GM21825 (cell line): ENCODE measurements around the gene MYO18B.
"Not testable (repeated sequence)": the region's sequence is repeated elsewhere in the genome, so short reads cannot be mapped to it uniquely, and the experiment has no call there.

ENCODE experiments used
- ATAC-seq: cut with Tn5 transposase; IDR thresholded peaks from one replicate; pipeline ENCODE4 v1.9.1; 2021; ENCODE audit warnings: mild to moderate bottlenecking, moderate library complexity; ENCODE audit not compliant: unreplicated experiment

MYO18B gene, protein sequence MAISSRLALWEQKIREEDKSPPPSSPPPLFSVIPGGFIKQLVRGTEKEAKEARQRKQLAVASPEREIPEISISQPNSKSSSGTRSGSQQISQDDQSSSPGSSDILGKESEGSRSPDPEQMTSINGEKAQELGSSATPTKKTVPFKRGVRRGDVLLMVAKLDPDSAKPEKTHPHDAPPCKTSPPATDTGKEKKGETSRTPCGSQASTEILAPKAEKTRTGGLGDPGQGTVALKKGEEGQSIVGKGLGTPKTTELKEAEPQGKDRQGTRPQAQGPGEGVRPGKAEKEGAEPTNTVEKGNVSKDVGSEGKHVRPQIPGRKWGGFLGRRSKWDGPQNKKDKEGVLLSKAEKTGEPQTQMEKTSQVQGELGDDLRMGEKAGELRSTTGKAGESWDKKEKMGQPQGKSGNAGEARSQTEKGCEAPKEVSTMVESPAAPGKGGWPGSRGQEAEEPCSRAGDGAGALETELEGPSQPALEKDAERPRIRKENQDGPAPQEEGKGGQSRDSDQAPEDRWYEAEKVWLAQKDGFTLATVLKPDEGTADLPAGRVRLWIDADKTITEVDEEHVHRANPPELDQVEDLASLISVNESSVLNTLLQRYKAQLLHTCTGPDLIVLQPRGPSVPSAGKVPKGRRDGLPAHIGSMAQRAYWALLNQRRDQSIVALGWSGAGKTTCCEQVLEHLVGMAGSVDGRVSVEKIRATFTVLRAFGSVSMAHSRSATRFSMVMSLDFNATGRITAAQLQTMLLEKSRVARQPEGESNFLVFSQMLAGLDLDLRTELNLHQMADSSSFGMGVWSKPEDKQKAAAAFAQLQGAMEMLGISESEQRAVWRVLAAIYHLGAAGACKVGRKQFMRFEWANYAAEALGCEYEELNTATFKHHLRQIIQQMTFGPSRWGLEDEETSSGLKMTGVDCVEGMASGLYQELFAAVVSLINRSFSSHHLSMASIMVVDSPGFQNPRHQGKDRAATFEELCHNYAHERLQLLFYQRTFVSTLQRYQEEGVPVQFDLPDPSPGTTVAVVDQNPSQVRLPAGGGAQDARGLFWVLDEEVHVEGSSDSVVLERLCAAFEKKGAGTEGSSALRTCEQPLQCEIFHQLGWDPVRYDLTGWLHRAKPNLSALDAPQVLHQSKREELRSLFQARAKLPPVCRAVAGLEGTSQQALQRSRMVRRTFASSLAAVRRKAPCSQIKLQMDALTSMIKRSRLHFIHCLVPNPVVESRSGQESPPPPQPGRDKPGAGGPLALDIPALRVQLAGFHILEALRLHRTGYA (N-terminal part only)

DNA sequence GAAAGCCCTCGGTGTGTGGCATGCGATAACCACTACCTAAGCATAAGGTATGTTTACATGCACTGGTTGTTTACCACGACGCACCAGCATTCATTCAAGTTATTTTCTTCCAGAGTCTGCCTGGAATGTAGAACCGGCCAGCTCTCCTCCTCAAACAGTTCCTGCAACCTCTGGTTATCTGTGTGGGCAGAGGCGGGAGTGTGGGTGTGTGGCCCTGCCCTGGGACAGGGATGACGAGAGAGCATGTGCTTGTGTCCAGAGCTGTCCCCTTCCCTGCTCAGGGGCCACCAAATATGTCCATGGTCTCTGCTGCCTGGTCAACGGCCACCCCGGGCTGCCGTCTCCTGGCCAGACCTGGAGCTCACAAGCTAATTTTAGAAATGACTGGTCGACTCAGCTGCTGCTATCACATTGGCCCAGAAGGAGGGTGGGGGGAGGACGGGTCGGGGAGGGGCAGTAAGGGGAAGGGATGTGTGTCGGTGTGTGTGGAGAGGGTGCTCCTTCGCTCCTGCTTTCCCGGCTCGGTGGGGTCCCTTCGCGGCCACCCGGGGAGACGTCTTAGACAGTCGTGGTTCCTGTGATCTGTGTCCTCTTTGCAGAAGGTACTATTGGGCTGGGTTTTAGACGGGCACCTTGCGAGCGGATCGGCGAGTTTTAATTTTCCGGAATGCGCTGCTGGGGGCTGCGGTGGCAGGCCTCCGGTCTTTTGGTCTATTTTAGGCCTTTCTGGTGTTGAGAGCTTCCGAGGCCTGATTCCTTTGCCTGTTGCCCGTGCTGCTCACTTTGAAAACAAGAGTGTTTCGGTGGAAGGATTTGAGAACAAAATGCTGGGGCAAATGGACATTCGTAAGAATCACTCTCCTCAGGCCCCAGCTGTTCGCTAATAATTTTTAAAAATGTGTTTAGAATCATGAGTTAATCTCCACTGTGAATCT, at the start of gene MYO18B:
Gene MYO18B (plus strand): TSS at position 497 of the 935 bp plus-strand sequence. CDS start 18,905 bp downstream, outside the sequence.
- ATAC-seq: no peak

DNA sequence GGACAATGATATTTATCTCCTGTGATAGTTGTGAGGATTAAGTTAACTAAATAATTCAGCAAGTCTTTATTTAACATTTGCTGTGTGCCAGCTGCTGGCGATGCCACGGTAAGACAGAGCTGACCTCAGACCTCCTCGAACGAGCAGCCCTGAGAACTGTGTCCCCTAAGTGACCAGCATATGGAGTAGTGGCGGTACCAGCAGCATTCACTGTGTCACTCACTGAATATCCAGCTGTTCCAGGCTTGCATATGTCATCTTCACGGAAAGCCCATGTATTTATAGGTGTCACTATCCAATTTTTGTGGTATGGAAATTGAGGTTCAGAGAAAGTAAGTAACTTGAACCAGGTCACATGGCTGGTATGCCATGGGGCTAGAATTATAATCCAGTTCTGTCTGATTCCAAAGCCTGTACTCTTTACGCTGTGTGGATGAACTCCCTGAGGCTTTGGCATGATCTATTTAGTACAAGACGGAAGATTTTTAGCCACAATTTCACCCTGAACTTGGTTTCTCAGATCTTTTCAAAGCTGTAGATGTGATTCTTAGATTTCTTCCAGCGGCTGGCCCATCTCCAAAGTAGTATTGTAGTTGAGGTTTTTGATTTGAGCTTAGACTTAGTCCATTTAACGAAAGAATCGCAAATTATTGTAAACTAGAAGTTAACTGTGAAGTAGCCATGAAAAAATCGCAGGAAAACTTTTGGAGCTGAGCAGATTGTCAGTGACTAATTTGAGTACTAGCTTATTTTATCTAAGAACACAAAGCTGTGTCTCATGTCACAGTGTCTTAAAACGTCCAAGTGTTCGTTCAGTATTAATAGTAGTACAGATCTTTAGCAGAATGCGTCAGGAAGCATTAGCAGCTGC, 49.4 kb upstream of the MYO18B start:
- no peak for ATAC-seq

DNA sequence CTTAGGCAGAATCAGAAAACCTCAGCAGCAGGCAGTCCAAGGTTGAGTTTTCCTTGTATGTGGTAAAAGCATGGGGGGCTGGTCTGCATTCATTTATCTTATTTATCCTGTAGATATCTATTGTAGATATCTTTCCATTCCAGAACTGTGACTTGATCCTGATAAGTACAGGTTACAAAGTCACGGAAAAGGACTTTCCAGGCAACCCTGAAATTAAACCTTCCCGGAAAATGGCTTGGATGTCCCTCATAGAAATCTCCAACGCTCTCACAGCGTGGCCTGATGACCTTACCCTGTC, 48.8 kb upstream of the MYO18B start:
- no peak for ATAC-seq

DNA sequence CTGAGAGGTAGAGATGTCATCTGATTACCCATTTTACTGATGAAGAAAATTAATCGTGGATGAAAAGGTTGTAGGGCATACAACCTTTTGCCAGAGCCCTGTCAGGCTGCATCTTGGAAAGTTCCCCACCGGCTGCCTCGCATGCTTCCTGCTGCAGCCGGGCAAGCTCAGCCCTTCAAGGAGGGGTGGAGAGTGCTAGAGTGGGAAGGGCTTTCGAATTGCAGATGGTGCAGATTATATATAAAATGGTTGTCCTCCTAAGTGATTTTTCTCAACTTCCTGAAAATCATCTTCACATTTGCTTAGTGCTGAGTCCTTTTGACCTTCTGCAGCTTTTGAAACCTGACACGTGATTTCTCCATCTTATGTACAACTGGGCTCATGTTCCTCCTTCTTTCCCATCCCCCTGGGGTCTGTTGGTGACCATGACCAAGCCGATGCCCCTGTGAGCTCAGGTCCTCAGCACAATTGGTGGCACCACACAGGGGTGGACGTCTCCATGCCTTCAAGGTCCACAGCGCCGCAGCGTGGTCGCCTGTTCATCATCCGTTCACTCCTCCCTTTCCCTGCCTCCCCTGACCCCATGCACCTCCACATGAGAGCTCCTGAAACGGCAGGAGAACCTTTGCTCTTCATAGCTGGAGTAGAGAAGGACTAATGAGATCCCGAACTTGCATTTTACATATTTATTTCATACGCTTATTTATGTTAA, 47.6 kb upstream of the MYO18B start:
- no peak for ATAC-seq

DNA sequence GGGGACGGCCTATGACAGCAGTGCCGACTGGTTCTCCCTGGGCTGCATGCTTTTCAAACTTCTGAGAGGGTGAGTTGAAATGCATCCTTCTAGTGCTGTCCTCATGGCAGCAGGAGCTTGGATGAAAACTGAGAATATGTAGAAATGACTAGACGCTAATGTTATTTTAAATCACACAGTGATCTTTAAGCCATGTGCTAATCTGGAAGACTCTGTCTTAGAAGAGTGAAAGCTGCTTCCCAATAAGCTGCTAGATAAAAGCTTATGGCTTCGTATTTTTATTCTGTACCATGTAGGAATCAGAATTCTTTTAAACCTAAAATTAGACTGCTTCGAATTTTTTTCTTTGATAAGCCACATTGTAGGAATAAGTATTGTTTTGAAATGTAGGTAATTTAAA, 46.8 kb upstream of the MYO18B start:
- no peak for ATAC-seq

DNA sequence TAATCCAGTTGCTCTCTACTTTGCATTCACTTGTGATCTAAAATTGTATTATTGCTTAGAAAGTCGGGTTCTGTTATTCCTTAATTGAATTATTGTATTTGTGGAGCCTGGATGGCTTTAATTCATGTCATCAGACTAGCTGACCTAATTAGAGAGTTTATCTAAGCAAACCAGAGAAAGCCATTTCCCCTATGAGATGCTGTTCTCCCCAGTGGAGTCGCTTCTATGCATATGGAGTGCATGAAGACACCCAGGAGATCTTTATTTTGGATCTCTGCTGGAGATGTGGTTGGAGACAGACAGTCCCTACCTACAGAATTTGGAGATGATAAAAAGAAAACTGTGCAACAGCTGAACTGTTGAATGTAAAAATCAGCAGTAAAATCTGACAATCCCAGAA, 45.2 kb upstream of the MYO18B start:
- ATAC-seq: no peak

DNA sequence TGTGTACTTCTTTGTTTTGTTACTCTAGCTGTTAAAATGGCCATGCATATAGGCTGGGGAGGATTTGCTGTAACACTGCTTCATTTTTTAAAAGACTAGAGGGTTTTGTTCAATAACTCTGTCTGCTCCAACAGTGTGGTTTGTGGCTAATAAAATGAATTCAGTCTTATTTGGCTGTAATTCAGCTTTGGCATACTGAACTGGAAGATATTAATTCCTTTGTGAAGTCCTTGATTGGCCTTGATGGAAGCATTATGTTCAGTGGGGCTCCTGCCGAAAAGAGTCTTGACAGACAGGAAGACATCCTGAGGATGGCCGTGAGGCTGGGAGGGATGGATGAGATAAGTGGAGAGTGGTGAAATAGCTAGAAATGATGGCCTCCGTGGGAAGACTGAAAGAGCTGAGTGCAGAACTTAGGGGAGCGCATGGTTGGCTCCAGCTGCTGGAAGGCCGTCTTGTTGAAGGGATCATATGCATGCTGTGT, 44.8 kb upstream of the MYO18B start:
- no peak for ATAC-seq

DNA sequence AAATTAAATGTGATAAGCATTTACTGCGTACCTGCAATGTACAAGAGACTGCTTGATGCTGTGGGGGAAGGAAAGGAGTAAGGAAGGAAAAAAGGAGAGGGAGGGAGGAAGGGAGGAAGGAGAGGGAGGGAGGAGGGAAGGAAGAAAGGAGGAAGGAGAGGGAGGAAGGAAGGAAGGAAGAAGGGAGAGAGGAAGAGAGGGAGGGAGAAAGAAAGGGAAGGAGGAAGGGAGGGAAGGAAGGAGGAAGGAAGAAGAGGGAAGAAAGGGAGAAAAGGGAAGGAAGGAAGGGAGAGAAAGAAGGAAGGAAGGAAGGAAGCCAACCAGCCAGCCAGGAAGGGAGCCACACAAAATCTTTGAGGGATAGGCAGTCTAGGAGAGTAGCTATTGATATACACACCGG, 44.0 kb upstream of the MYO18B start:
- no peak for ATAC-seq

DNA sequence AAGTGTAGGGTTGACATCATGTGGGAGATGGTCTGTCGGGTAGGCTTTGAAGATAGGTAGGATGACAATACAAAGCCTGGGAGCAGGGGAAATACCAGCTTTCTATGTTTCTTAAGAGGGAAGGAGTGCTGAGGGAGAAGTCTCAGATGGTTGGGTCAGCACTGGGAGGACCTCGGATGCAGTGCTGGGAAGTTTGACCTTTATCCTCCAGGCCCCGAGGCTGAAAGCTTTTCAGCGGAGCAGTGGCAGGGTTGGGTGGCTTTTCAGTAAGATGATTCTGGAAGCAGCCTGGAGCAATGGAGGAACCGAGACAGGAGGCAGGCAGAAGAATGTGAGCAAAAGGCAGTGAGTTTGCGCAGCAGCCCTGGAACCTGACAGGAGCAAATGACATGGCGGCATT, 43.5 kb upstream of the MYO18B start:
- ATAC-seq: no peak

DNA sequence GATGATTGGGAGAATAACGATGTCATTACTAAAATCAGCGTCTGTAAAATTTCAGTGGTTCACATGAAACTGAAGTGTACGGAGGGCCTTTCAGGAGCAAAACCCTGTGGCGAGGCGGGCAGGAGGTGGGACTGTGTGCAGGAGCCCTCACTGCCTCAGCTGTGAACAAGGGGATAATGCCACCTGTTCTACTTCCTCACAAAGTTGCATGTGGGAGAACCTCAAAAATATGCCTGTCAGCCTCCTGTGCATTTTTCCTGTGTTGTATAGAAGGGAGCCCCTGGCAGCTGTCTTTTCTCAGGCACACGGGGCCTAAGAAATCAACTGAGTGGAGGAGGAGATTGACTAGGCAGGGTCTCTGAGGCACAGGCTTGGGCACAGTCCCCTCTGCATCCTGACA, 43.0 kb upstream of the MYO18B start:
- ATAC-seq: no peak

DNA sequence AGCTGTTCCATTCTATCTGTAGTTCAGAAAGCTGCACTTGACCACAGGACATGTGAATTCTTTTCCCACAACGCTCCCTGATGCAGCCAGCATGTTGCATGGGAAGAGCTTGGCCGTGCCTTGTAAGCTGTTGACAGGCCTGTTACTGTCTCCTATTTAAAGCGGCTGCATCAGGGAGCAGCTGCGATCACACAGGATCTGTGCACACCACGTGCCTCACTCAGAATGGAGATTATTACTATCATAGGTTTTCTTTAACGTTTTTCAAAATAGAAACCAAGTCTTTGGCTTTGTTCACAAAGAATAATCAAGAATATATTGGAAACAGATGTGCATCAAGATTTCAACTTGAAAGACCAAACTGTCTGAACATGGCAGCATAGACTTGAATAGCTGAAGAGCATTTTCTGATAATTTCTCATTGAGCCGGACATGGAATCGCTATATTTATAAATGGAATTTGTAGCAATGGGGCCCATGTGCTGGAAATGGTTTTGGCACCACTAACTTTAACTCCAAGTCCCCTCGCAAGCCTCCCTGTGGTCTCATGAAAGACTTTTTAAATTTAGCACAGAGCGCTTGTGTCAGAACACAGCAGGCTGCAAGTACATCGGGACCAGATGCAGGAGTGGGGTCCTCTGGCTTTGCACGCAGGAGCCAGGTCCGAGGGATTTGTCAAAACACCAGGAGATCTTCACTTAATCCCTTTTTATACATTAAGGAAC, 40.8 kb upstream of the MYO18B start:
- no peak for ATAC-seq

DNA sequence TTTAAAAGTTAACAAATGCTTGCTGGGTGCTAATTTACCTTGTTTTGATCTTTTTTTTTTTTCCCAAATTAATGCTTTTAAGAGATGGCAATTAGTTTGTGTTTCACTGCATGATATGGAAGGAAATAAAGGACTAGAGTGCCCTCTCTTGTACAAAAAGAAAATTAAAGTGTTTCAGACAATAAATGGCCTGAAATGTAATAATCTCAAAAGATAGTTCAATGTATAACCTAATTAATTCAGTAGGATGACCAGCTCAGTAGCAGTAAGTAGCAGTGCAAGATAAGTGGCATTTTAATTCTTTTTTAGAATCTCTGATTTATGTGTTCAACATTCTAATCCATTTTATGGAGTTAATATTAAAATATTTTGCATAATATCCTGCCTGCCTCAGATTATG, 39.9 kb upstream of the MYO18B start:
- ATAC-seq: no peak

DNA sequence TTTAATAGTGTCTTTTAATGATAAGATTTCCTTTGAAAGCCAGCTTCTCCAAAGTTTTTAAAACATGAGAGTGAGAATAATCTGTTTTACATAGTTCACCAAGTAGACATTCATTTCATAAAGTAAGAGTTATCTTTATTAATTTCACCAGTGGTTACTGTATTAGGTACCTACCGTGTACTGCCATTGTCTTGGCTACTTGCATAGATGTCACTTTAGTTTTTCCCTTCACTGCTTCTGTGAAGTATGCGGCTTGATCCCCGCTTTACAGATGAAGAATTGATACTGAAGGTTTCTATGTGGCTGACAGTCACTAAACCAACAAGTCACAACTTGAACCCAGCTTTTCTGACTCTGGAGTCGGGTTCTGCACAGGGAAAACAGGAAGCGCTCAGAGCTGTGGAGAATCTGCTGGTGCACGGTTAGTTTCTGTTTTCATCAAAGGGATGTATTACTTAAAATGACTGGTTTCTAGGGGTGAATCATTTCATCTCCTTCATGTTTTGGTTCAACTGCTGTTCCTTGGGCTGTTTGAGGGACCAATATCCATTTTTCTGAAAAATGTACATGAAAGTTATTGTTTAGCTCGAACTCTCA, 39.3 kb upstream of the MYO18B start:
- ATAC-seq: no peak

DNA sequence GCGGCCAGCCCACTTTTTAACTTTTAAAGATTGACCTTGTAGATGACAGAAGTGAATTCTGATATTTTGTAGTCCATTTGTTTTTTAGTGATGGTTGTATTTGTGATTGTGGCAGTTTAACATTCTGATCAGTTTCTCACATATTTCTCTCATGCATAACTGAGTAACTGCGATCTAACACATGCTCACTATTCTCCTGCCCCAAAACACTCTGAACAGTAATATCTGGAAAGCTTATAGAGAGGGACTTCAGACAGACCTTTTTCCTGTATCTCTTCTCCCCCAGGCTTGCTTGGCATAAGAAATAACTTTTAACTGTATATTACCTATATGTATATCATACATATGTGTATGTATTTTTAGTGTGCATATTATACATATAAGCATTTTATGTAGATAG, 37.3 kb upstream of the MYO18B start:
- no peak for ATAC-seq

DNA sequence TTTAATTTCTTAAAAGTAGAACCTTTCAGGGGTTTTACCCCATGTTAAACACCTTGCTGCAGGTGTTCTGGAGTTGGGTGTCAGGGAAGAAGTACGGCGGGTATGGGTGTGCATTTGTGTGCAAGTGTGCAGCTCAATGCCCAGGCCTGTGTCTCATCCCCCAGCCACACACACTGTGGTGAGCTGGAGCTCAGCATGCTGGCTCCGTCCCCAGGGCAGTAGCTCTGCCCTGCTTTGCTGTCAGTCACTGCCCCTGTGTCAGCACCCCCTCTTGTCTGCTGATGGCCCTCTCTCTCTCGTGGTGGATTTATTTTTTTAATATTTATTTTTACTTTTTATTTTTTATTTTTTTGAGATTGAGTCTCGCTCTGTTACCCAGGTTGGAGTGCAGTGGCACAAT, 35.8 kb upstream of the MYO18B start:
- no peak for ATAC-seq

DNA sequence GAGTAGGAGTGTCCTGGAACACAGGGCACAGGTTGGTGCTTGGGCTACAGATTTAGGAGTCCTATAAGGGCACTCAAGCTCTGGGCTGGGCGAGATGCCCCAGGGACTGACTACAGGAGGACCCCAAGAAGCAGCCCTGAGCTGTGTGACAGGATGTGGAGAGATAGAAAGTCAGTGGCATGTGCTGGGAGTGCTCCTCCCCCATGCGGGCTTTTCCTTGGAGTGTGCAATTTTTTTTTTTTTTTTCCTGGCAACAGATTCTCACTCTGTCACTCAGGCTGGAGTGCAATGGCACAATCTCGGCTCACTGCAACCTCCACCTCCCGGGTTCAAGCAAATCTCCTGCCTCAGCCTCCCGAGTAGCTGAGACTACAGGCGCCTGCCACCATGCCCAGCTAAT, 33.6 kb upstream of the MYO18B start:
- not testable (repeated sequence) for ATAC-seq

DNA sequence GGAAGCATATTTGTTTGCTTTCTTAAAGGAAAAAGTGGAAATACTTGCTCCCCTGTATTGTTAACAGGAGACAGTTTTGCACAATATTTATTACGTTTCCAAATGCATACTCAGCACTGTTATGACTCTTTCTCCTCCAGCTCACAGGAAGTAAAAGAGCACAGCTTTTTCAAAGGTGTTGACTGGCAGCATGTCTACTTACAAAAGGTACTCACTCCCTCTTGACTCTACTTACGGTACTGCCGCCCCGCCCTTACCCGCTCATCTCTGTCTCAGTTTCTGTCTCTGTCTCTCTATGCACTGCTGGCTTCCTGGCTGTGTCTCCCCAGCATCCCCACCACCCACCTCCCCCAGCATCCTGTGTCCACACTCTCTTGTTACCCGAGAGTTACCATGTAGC, 32.2 kb upstream of the MYO18B start:
- no peak for ATAC-seq

DNA sequence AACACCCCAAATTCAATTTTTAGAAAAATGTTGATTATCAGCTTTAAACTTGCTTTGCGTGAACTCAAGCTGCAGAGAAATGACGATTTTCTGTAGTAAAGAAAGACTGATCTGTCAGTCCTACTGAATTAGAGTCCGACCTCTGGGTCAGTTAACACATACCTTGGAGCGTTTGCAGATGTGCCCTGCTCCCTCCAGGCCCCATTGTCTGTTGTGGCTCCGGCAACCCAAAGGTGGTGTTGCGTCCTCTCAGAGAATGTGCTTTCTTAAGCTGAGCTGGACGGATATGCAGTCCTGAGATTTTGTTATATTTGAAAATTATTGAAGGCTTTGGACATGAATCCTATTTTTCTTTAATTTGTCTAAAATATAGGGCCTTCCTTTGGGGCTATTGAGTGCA, 31.5 kb upstream of the MYO18B start:
- ATAC-seq: no peak
